ACHN (cell line): ENCODE data around the gene RMND5B.

ENCODE experiments used
- DNase-seq: peaks from one replicate; pipeline ENCODE4 v3.0.0-alpha.2; 2015
- in situ Hi-C: cut with HindIII; loops from 2 replicates; pipeline ENCODE4 v1.10.0; 2017; ENCODE audit warnings: low sequenced_read_pairs, low pct_ligation_motif_present, low pct_unique_long_range_greater_than_20kb

The RMND5B gene

GRCh38 chr5:178112545-178112944, 18.3 kb upstream of the RMND5B start:
- DNase-seq: no peak
- in situ Hi-C loops: no loop called here

- in situ Hi-C loops: no loop called here
- peak; percentile 79 for DNase-seq
These were observed 17.6 kb upstream of the RMND5B start, which contains the start of gene N4BP3 for GRCh38 chr5:178113141-178113787. Gene N4BP3, plus strand, starts transcription at chr5:178113532. Its CDS starts 6,052 bp downstream, at chr5:178119584.

GRCh38 chr5:178113841-178114324, 16.9 kb upstream of the RMND5B start:
- in situ Hi-C loops: no loop called here
- no peak for DNase-seq

- in situ Hi-C loops: no loop called here
- no peak for DNase-seq
These were observed 16.3 kb upstream of the RMND5B start for GRCh38 chr5:178114325-178115135.

GRCh38 chr5:178115136-178115813, 15.5 kb upstream of the RMND5B start:
- DNase-seq: no peak

GRCh38 chr5:178115814-178116142, 15.0 kb upstream of the RMND5B start:
- in situ Hi-C loops: no loop called here
- no peak for DNase-seq

More at GRCh38 chr5:178115136-178115813, 15.5 kb upstream of the RMND5B start:
- in situ Hi-C loops: no loop called here

- no peak for DNase-seq
- in situ Hi-C loops: no loop called here
These were observed 14.5 kb upstream of the RMND5B start for GRCh38 chr5:178116143-178116885.

- in situ Hi-C loops: no loop called here
- DNase-seq: no peak
These were observed 12.7 kb upstream of the RMND5B start for GRCh38 chr5:178117923-178118701.

GRCh38 chr5:178119915-178120606, 10.8 kb upstream of the RMND5B start:
- no peak for DNase-seq
- in situ Hi-C loops: no loop called here

- in situ Hi-C loops: no loop called here
- peak; percentile 44 for DNase-seq
These were observed 10.0 kb upstream of the RMND5B start for GRCh38 chr5:178120607-178121357.

- in situ Hi-C loops: no loop called here
- DNase-seq: no peak
These were observed 9.2 kb upstream of the RMND5B start for GRCh38 chr5:178121391-178122276.

GRCh38 chr5:178122346-178122745, 8.5 kb upstream of the RMND5B start:
- no peak for DNase-seq

GRCh38 chr5:178123094-178123965, 7.5 kb upstream of the RMND5B start:
- in situ Hi-C loops: no loop called here
- no peak for DNase-seq

More at GRCh38 chr5:178122346-178122745, 8.5 kb upstream of the RMND5B start:
- in situ Hi-C loops: no loop called here

- in situ Hi-C loops: no loop called here
- DNase-seq: no peak
These were observed 6.6 kb upstream of the RMND5B start for GRCh38 chr5:178123966-178124925.
